CD14-positive monocyte (primary cell): ENCODE measurements around the gene SLC30A3. TPM values are rescaled to one million over a fixed set of nuclear protein-coding genes. Genes with fewer than 3 reads are reported as not detected.

ENCODE experiments used
- DNase-seq, 3 donors: peaks; one replicate each; pipeline ENCODE4 v3.0.0-alpha.2; 2011 to 2022
- H2AFZ ChIP-seq: 2 replicates; pipeline ENCODE4 v1.6.0; 2012; ENCODE audit warnings: mild to moderate bottlenecking, low read depth, low read length, inconsistent platforms; ENCODE audit not compliant: insufficient read depth, poor library complexity, severe bottlenecking
- H3K27ac ChIP-seq, 2 donors: 1 replicate in 1 of 2; 2 replicates in 1 of 2; pipeline ENCODE4 v1.5.1; 2012 to 2013; ENCODE audit warnings: low read length in 2 of 2, control low read depth in 1 of 2, inconsistent platforms in 1 of 2, low read depth in 1 of 2, mild to moderate bottlenecking in 1 of 2
- H3K27me3 ChIP-seq, 2 donors: one replicate each; pipeline versions ENCODE4 v1.6.0 to v1.6.1; 2011 to 2013; ENCODE audit warnings: low read length in 2 of 2; ENCODE audit not compliant: control insufficient read depth in 2 of 2, insufficient read depth in 2 of 2
- H3K36me3 ChIP-seq, 2 donors: replicated peaks in 1 of 2; 1 replicate in 1 of 2; 2 replicates in 1 of 2; pipeline versions ENCODE4 v1.5.1 to v1.6.1; 2012 to 2013; ENCODE audit warnings: low read length in 2 of 2, control low read depth in 1 of 2, inconsistent platforms in 1 of 2, mild to moderate bottlenecking in 1 of 2; ENCODE audit not compliant: insufficient read depth in 2 of 2, control insufficient read depth in 1 of 2
- H3K4me1 ChIP-seq, 2 donors: 1 replicate in 1 of 2; 2 replicates in 1 of 2; pipeline versions ENCODE4 v1.5.1 to v1.6.1; 2012 to 2013; ENCODE audit warnings: low read length in 2 of 2, control low read depth in 1 of 2, inconsistent platforms in 1 of 2, mild to moderate bottlenecking in 1 of 2, moderate library complexity in 1 of 2; ENCODE audit not compliant: insufficient read depth in 2 of 2, control insufficient read depth in 1 of 2
- H3K4me2 ChIP-seq: replicated peaks from 2 replicates; pipeline ENCODE3; 2012; ENCODE audit warnings: low read length, moderate library complexity, mild to moderate bottlenecking; ENCODE audit not compliant: poor library complexity, severe bottlenecking; ENCODE audit errors: extremely low read depth
- H3K4me3 ChIP-seq, 3 experiments: fragments of 200-600 bp in 1 of 3; sonication (generic) in 1 of 3; replicated peaks in 1 of 3; 1 replicate in 2 of 3; 2 replicates in 1 of 3; pipeline ENCODE4 v1.5.1; 2011 to 2013; ENCODE audit warnings: low read length in 3 of 3, mild to moderate bottlenecking in 3 of 3, control low read depth in 2 of 3, low read depth in 2 of 3, inconsistent platforms in 1 of 3, moderate library complexity in 1 of 3
- H3K79me2 ChIP-seq: 2 replicates; pipeline ENCODE4 v1.6.0; 2012; ENCODE audit warnings: mild to moderate bottlenecking, control low read depth, inconsistent platforms, low read length, moderate library complexity; ENCODE audit not compliant: insufficient read depth
- H3K9ac ChIP-seq: 2 replicates; pipeline ENCODE4 v1.6.0; 2017; ENCODE audit warnings: low read length, mild to moderate bottlenecking; ENCODE audit not compliant: insufficient read depth, poor library complexity, severe bottlenecking
- H3K9me3 ChIP-seq, 2 donors: replicated peaks in 1 of 2; 1 replicate in 1 of 2; 2 replicates in 1 of 2; pipeline versions ENCODE4 v1.5.1 to v1.6.1; 2012 to 2013; ENCODE audit warnings: low read length in 2 of 2, control low read depth in 1 of 2; ENCODE audit not compliant: control insufficient read depth in 1 of 2, insufficient read depth in 1 of 2
- H4K20me1 ChIP-seq: 2 replicates; pipeline ENCODE4 v1.6.0; 2012; ENCODE audit warnings: mild to moderate bottlenecking, low read length, control low read depth, moderate library complexity; ENCODE audit not compliant: insufficient read depth
- H3K27ac Mint-ChIP-seq, 7 donors: one replicate each; pipeline ENCODE4 v1.8.0; 2020; ENCODE audit warnings: mild to moderate bottlenecking in 7 of 7, mixed read lengths in 7 of 7, moderate library complexity in 6 of 7, inconsistent platforms in 2 of 7
- H3K27me3 Mint-ChIP-seq, 3 donors: one replicate each; pipeline ENCODE4 v1.8.0; 2021 to 2022; ENCODE audit warnings: low read depth in 3 of 3, mild to moderate bottlenecking in 3 of 3, mixed read lengths in 3 of 3, moderate library complexity in 3 of 3, inconsistent platforms in 1 of 3
- H3K36me3 Mint-ChIP-seq, 2 donors: one replicate each; pipeline ENCODE4 v1.8.0; 2020; ENCODE audit warnings: mixed read lengths in 2 of 2, inconsistent platforms in 1 of 2, mild to moderate bottlenecking in 1 of 2
- H3K4me1 Mint-ChIP-seq: one replicate; pipeline ENCODE4 v1.8.0; 2020; ENCODE audit warnings: mild to moderate bottlenecking, mixed read lengths
- H3K4me3 Mint-ChIP-seq, 2 donors: one replicate each; pipeline ENCODE4 v1.8.0; 2020; ENCODE audit warnings: mild to moderate bottlenecking in 2 of 2, mixed read lengths in 2 of 2, moderate library complexity in 1 of 2
- H3K9me3 Mint-ChIP-seq, 7 donors: one replicate each; pipeline ENCODE4 v1.8.0; 2020 to 2022; ENCODE audit warnings: mixed read lengths in 7 of 7, mild to moderate bottlenecking in 6 of 7, moderate library complexity in 6 of 7, inconsistent platforms in 2 of 7
- CTCF ChIP-seq: fragments of 200-600 bp; IDR thresholded peaks from one replicate; pipeline ENCODE4 v1.8.0; 2022; ENCODE audit warnings: antibody characterized with exemption, mild to moderate bottlenecking
- WGBS: methylation state at CpG from one replicate; pipeline ENCODE4 v1.1.5; 2013; ENCODE audit warnings: missing lambda C conversion rate; ENCODE audit not compliant: insufficient coverage; 5-methylcytosine and 5-hydroxymethylcytosine counted together
- intact Hi-C, 2 donors: fragments of 100-400 bp; cut with micrococcal nuclease; formaldehyde crosslinking; loops; one replicate each; pipeline versions ENCODE4 v1.15.0 to v1.15.1; 2023
- polyA minus RNA-seq: library from RNA; depleted of rRNA, polyadenylated mRNA; stranded (reverse); fragments of >200 nt; gene quantifications from 2 replicates; pipeline ENCODE4 v1.2.3, GENCODE V29; 2012
- polyA plus RNA-seq, 3 donors: library from polyadenylated mRNA; depleted of rRNA in 1 of 3; unstranded in 2 of 3; stranded (reverse) in 1 of 3; fragments of 300-500 nt in 2 of 3; fragments of >200 nt in 1 of 3; fragmentation: Illumina TruSeq in 2 of 3; gene quantifications; 1 replicate in 2 of 3; 2 replicates in 1 of 3; pipeline ENCODE4 v1.2.3, GENCODE V29; 2012 to 2021
- total RNA-seq, 12 experiments: library from RNA in 1 of 12; stranded (reverse) in 1 of 12; fragments of 120-200 nt in 1 of 12; gene quantifications; one replicate each; pipeline ENCODE4 v1.2.4 and lab custom pipeline; 2013 to 2026; ENCODE audit warnings: mixed read lengths in 6 of 12, inconsistent platforms in 1 of 12

The SLC30A3 gene
- not detected for total RNA-seq (2013)
- polyA plus RNA-seq (under 1 TPM in 1 of 3 donors, not detected in 2; 0.08 TPM), polyA minus RNA-seq (0.08 TPM in 1 of 2 replicates, not detected in the other), total RNA-seq (lab: John Stamatoyannopoulos, UW) (0 to 0.90 (median 0.07) reads per million in 11 experiments)

GRCh38 chr2:27262379-27263286, at the start of gene SLC30A3:
Gene SLC30A3 (minus strand): TSS chr2:27263047. CDS start chr2:27262906, 141 bp downstream.
- Histone ChIP-seq H3K36me3 (no peaks in the 10 kb centered on the region), H3K4me1 (peaks cover 26 to 38% of the 10 kb centered on the region in 2 donors), H4K20me1 (no peaks in the 10 kb centered on the region), H3K79me2 (no peaks in the 10 kb centered on the region), H3K9me3 (peaks cover 0 to 36% of the 10 kb centered on the region in 2 donors), H2AFZ (peak within 1 kb of the TSS; percentile 84), H3K27ac (no peak within 1 kb of the TSS), H3K27me3 (peaks cover 60 to 79% of the 10 kb centered on the region in 2 donors), H3K4me2 (peak within 1 kb of the TSS; percentile 96), H3K9ac (peak within 1 kb of the TSS; percentile 49), H3K4me3 (peak within 1 kb of the TSS; percentile 27 to 74 (median 36))
- Mint-ChIP-seq H3K9me3 (peaks cover 0 to 18% (median 13%) of the 10 kb centered on the region in 7 donors), H3K27ac (peak within 1 kb of the TSS in 2 of 7 donors; percentile 42 to 75), H3K4me3 (peak within 1 kb of the TSS; percentile 81 to 97), H3K27me3 (peaks cover 30 to 37% (median 33%) of the 10 kb centered on the region in 3 donors), H3K4me1 (peaks cover 29% of the 10 kb centered on the region), H3K36me3 (peaks cover 10 to 22% of the 10 kb centered on the region in 2 donors)
- intact Hi-C loops, result no loop called here
- under 1% methylated on average over 88 of the region's 96 CpGs for WGBS
- peak; percentile 48 to 62 (median 61) for DNase-seq
- no peak for TF ChIP-seq CTCF

- WGBS, result 100% methylated on average over 3 of the region's 3 CpGs
- Histone ChIP-seq H3K27ac (no peak overlapping the region), H2AFZ (no peak overlapping the region), H3K36me3 (peaks cover 21 to 49% of the 10 kb centered on the region in 2 donors), H4K20me1 (peaks cover 12% of the 10 kb centered on the region), H3K4me2 (no peak overlapping the region), H3K79me2 (no peaks in the 10 kb centered on the region), H3K4me1 (peaks cover under 1 to 2% of the 10 kb centered on the region in 2 donors), H3K4me3 (no peak overlapping the region), H3K27me3 (peaks cover 0 to 9% of the 10 kb centered on the region in 2 donors), H3K9ac (no peak overlapping the region), H3K9me3 (no peaks in the 10 kb centered on the region)
- H3K36me3 Mint-ChIP-seq, result peaks cover 46 to 62% of the 10 kb centered on the region in 2 donors
- no peak for TF ChIP-seq CTCF
- peaks cover 0 to 3% (median 0%) of the 10 kb centered on the region in 7 donors for H3K9me3 Mint-ChIP-seq
- peaks cover 14 to 16% (median 16%) of the 10 kb centered on the region in 3 donors for H3K27me3 Mint-ChIP-seq
- intact Hi-C loops, result no loop called here
- H3K4me1 Mint-ChIP-seq, result peaks cover 5% of the 10 kb centered on the region
- H3K4me3 Mint-ChIP-seq, result no peak overlapping the region
- no peak for DNase-seq
- H3K27ac Mint-ChIP-seq, result no peak overlapping the region
Measured at GRCh38 chr2:27312152-27312551, 49.3 kb upstream of the SLC30A3 start.
